H9 (cell line): ENCODE measurements around the gene SIGLEC9. TPM values are rescaled to one million over a fixed set of nuclear protein-coding genes. Genes with fewer than 3 reads are reported as not detected.

Source experiments
- DNase-seq: peaks from one replicate; pipeline ENCODE4 v3.0.0-alpha.2; 2017
- H2AFZ ChIP-seq: one replicate; pipeline ENCODE4 v1.6.1; 2013; ENCODE audit warnings: mild to moderate bottlenecking, low read length, control low read depth, moderate library complexity
- H2AK5ac ChIP-seq: 2 replicates; pipeline ENCODE4 v1.6.1; 2013; ENCODE audit warnings: low read length, control low read depth, mixed read lengths; ENCODE audit not compliant: insufficient read length
- H2BK120ac ChIP-seq: one replicate; pipeline ENCODE4 v1.6.1; 2013; ENCODE audit warnings: low read depth, mild to moderate bottlenecking, low read length, control low read depth, inconsistent platforms; ENCODE audit not compliant: poor library complexity, severe bottlenecking
- H2BK12ac ChIP-seq: 2 replicates; pipeline ENCODE4 v1.6.1; 2013; ENCODE audit warnings: low read length, control low read depth, mixed read lengths, low read depth; ENCODE audit not compliant: insufficient read length
- H2BK15ac ChIP-seq: 2 replicates; pipeline ENCODE4 v1.6.1; 2013; ENCODE audit warnings: low read depth, low read length, control low read depth
- H2BK20ac ChIP-seq: one replicate; pipeline ENCODE4 v1.6.1; 2013; ENCODE audit warnings: low read depth, mild to moderate bottlenecking, low read length, control low read depth, inconsistent platforms; ENCODE audit not compliant: poor library complexity, severe bottlenecking
- H2BK5ac ChIP-seq: 2 replicates; pipeline ENCODE4 v1.6.1; 2013; ENCODE audit warnings: low read length, control low read depth, mixed read lengths; ENCODE audit not compliant: insufficient read length
- H3K14ac ChIP-seq: 2 replicates; pipeline ENCODE4 v1.6.1; 2013; ENCODE audit warnings: low read length, control low read depth; ENCODE audit not compliant: insufficient read depth
- H3K18ac ChIP-seq: 2 replicates; pipeline ENCODE4 v1.6.1; 2013; ENCODE audit warnings: low read depth, mild to moderate bottlenecking, mixed read lengths, low read length, control low read depth; ENCODE audit not compliant: insufficient read length
- H3K23ac ChIP-seq: 2 replicates; pipeline ENCODE4 v1.6.1; 2013; ENCODE audit warnings: low read length, control low read depth, mixed read lengths, low read depth; ENCODE audit not compliant: insufficient read length
- H3K23me2 ChIP-seq: 2 replicates; pipeline ENCODE4 v1.6.1; 2013; ENCODE audit warnings: low read depth, mild to moderate bottlenecking, mixed read lengths, low read length, control low read depth; ENCODE audit not compliant: insufficient read length, poor library complexity, severe bottlenecking
- H3K27ac ChIP-seq: 2 replicates; pipeline ENCODE4 v1.5.1; 2013; ENCODE audit warnings: low read length, control low read depth, mixed read lengths, low read depth; ENCODE audit not compliant: insufficient read length
- H3K27me3 ChIP-seq: 2 replicates; pipeline ENCODE4 v1.6.1; 2013; ENCODE audit warnings: low read length, control low read depth, inconsistent platforms; ENCODE audit not compliant: insufficient read depth
- H3K4ac ChIP-seq: 2 replicates; pipeline ENCODE4 v1.6.1; 2013; ENCODE audit warnings: low read depth, mild to moderate bottlenecking, control low read depth, inconsistent platforms, low read length, moderate library complexity
- H3K4me1 ChIP-seq: 2 replicates; pipeline ENCODE4 v1.6.1; 2013; ENCODE audit warnings: low read length, control low read depth, inconsistent platforms; ENCODE audit not compliant: insufficient read depth
- H3K4me2 ChIP-seq: 2 replicates; pipeline ENCODE4 v1.6.1; 2013; ENCODE audit warnings: low read length, control low read depth, mixed read lengths; ENCODE audit not compliant: insufficient read length, insufficient read depth
- H3K56ac ChIP-seq: 2 replicates; pipeline ENCODE4 v1.6.1; 2013; ENCODE audit warnings: low read depth, mild to moderate bottlenecking, mixed read lengths, low read length, control low read depth; ENCODE audit not compliant: insufficient read length
- H3K79me1 ChIP-seq: 2 replicates; pipeline ENCODE4 v1.6.1; 2013; ENCODE audit warnings: low read depth, mild to moderate bottlenecking, moderate library complexity, low read length, control low read depth, inconsistent platforms; ENCODE audit not compliant: insufficient read depth, poor library complexity, severe bottlenecking
- H3K79me2 ChIP-seq: 2 replicates; pipeline ENCODE4 v1.6.1; 2013; ENCODE audit warnings: low read length, control low read depth, inconsistent platforms; ENCODE audit not compliant: insufficient read depth
- H3K9ac ChIP-seq: 2 replicates; pipeline ENCODE4 v1.6.1; 2013; ENCODE audit warnings: low read length, control low read depth, mixed read lengths; ENCODE audit not compliant: insufficient read length; ENCODE audit errors: extremely low read depth
- H3K9me3 ChIP-seq: one replicate; pipeline ENCODE4 v1.6.1; 2013; ENCODE audit warnings: low read depth, low read length, inconsistent platforms; ENCODE audit not compliant: control insufficient read depth
- H3T11ph ChIP-seq: one replicate; pipeline ENCODE4 v1.6.1; 2013; ENCODE audit warnings: mild to moderate bottlenecking, low read length, control low read depth, inconsistent platforms
- H4K20me1 ChIP-seq: one replicate; pipeline ENCODE4 v1.6.1; 2013; ENCODE audit not compliant: control insufficient read depth, insufficient read length, insufficient read depth
- H4K5ac ChIP-seq: 2 replicates; pipeline ENCODE4 v1.6.1; 2013; ENCODE audit warnings: low read depth, mild to moderate bottlenecking, mixed read lengths, low read length, control low read depth; ENCODE audit not compliant: insufficient read length
- H4K8ac ChIP-seq: replicated peaks from 2 replicates; pipeline ENCODE4 v1.6.1; 2013; ENCODE audit warnings: low read length, control low read depth, mixed read lengths, low read depth; ENCODE audit not compliant: insufficient read length
- H4K91ac ChIP-seq: 2 replicates; pipeline ENCODE4 v1.6.1; 2013; ENCODE audit warnings: low read depth, mild to moderate bottlenecking, moderate library complexity, mixed read lengths, low read length, control low read depth; ENCODE audit not compliant: insufficient read length
- H3K27ac Mint-ChIP-seq, 3 experiments: 2 replicates in 2 of 3; 3 replicates in 1 of 3; pipeline ENCODE4 v1.8.0; 2020 to 2021; ENCODE audit warnings: mixed read lengths in 3 of 3, mild to moderate bottlenecking in 1 of 3, moderate library complexity in 1 of 3
- H3K27me3 Mint-ChIP-seq: 2 replicates; pipeline ENCODE4 v1.8.0; 2021; ENCODE audit warnings: low read depth, mild to moderate bottlenecking, moderate library complexity, mixed read lengths
- H3K36me3 Mint-ChIP-seq, 3 experiments: 2 replicates in 2 of 3; 3 replicates in 1 of 3; pipeline ENCODE4 v1.8.0; 2020 to 2021; ENCODE audit warnings: low read depth in 3 of 3, mixed read lengths in 3 of 3; ENCODE audit not compliant: insufficient read depth in 1 of 3
- H3K4me1 Mint-ChIP-seq, 2 experiments: 2 replicates each; pipeline ENCODE4 v1.8.0; 2020; ENCODE audit warnings: mixed read lengths in 2 of 2
- H3K4me3 Mint-ChIP-seq, 2 experiments: 2 replicates in 1 of 2; 3 replicates in 1 of 2; pipeline ENCODE4 v1.8.0; 2020 to 2021; ENCODE audit warnings: mild to moderate bottlenecking in 2 of 2, mixed read lengths in 2 of 2, moderate library complexity in 1 of 2
- H3K9me3 Mint-ChIP-seq, 2 experiments: 2 replicates in 1 of 2; 3 replicates in 1 of 2; pipeline ENCODE4 v1.8.0; 2020; ENCODE audit warnings: mild to moderate bottlenecking in 2 of 2, mixed read lengths in 2 of 2, moderate library complexity in 1 of 2
- CTCF ChIP-seq: fragments of 200-600 bp; sonication (generic); conservative IDR thresholded peaks from 3 replicates; pipeline ENCODE4 v1.8.0; 2021; ENCODE audit warnings: antibody characterized with exemption, mild to moderate bottlenecking
- WGBS: extraction: QIAGEN DNeasy Blood & Tissue Kit; methylation state at CpG from one replicate; pipeline ENCODE4 v1.1.7; 2013; ENCODE audit warnings: missing lambda C conversion rate, low lambda C conversion rate, mixed read lengths; ENCODE audit not compliant: insufficient read length; ENCODE audit errors: extremely low coverage; 5-methylcytosine and 5-hydroxymethylcytosine counted together
- total RNA-seq: library from RNA; stranded (reverse); gene quantifications from 2 replicates; pipeline ENCODE4 v1.2.1, GENCODE V29; 2021

The SIGLEC9 gene
- total RNA-seq, 1 experiment from 2014 or later: not detected

- no peak for DNase-seq
- H3K9me3 ChIP-seq: no peaks in the 10 kb centered on the region
- H3K14ac ChIP-seq: no peak overlapping the region
- H4K91ac ChIP-seq: no peak overlapping the region
- H3K18ac ChIP-seq: no peak overlapping the region
- no peak overlapping the region for H3K4ac ChIP-seq
- no peak overlapping the region for H3K56ac ChIP-seq
- no peak for TF ChIP-seq CTCF
- Mint-ChIP-seq H3K4me3 (no peak overlapping the region; a peak in 1 of 5 replicates), H3K36me3 (no peaks in the 10 kb centered on the region), H3K4me1 (peaks cover 25 to 32% of the 10 kb centered on the region in 2 experiments), H3K27me3 (peaks cover 21% of the 10 kb centered on the region), H3K9me3 (no peaks in the 10 kb centered on the region), H3K27ac (peak overlapping the region in 1 of 3 experiments; percentile 11; a peak in 1 of 7 replicates)
- H3K4me2 ChIP-seq: no peak overlapping the region
- no peak overlapping the region for H3K27ac ChIP-seq
- peaks cover 3% of the 10 kb centered on the region for H3K23me2 ChIP-seq
- no peak overlapping the region for H4K8ac ChIP-seq
- H2BK15ac ChIP-seq: no peak overlapping the region
- no peak overlapping the region for H2BK5ac ChIP-seq
- no peak overlapping the region for H2BK12ac ChIP-seq
- no peaks in the 10 kb centered on the region; the same call in 1 of the 2 replicates for H3K4me1 ChIP-seq
- H2AFZ ChIP-seq: no peak overlapping the region
- H3K27me3 ChIP-seq: no peaks in the 10 kb centered on the region; the same call in 1 of the 2 replicates
- no peak overlapping the region for H3K9ac ChIP-seq
- no peak overlapping the region for H2BK20ac ChIP-seq
- no CpG with 5 or more reads among the region's 6 CpGs for WGBS
- no peaks in the 10 kb centered on the region for H3K79me2 ChIP-seq
- H3T11ph ChIP-seq: no peak overlapping the region
- H2BK120ac ChIP-seq: no peak overlapping the region
- H2AK5ac ChIP-seq: no peak overlapping the region
- H4K20me1 ChIP-seq: no peaks in the 10 kb centered on the region
- no peak overlapping the region for H3K23ac ChIP-seq
- H4K5ac ChIP-seq: no peak overlapping the region
- H3K79me1 ChIP-seq: no peaks in the 10 kb centered on the region
Observed at GRCh38 chr19:51141181-51141580, 16.5 kb downstream of the SIGLEC9 start.
